Uterus (tissue), 4 donors: ENCODE data around the gene KRT74. TPM values are rescaled to one million over a fixed set of nuclear protein-coding genes. Genes with fewer than 3 reads are reported as not detected.

Experiments
- DNase-seq, 2 donors: peaks; one replicate each; pipeline ENCODE4 v3.0.0-alpha.2; 2019 to 2020
- H3K27ac ChIP-seq, 2 donors: fragments of 200-600 bp; sonication (generic); 1 replicate in 1 of 2; 2 replicates in 1 of 2; pipeline ENCODE4 v1.5.1; 2016 to 2018
- H3K27me3 ChIP-seq, 2 donors: fragments of 200-600 bp; sonication (generic); one replicate each; pipeline ENCODE4 v1.5.1; 2018 to 2019; ENCODE audit warnings: control low read depth in 1 of 2
- H3K36me3 ChIP-seq, 2 donors: fragments of 200-600 bp; sonication (generic); one replicate each; pipeline ENCODE4 v1.5.1; 2019; ENCODE audit warnings: control low read depth in 1 of 2
- H3K4me1 ChIP-seq, 2 donors: fragments of 200-600 bp; sonication (generic); one replicate each; pipeline ENCODE4 v1.5.1; 2018 to 2019; ENCODE audit warnings: control low read depth in 1 of 2
- H3K4me3 ChIP-seq, 2 donors: fragments of 200-600 bp; sonication (generic); 1 replicate in 1 of 2; 2 replicates in 1 of 2; pipeline ENCODE4 v1.5.1; 2018 to 2019; ENCODE audit warnings: mild to moderate bottlenecking in 1 of 2
- H3K9me3 ChIP-seq, 2 donors: fragments of 200-600 bp; sonication (generic); one replicate each; pipeline ENCODE4 v1.5.1; 2019; ENCODE audit warnings: control low read depth in 1 of 2
- CTCF ChIP-seq, 4 experiments: fragments of 200-600 bp in 2 of 4; fragments of 450-650 bp in 2 of 4; sonication (generic) in 2 of 4; IDR thresholded peaks; one replicate each; pipeline ENCODE4 v1.5.1; 2016 to 2019; ENCODE audit warnings: antibody characterized with exemption in 4 of 4, mild to moderate bottlenecking in 2 of 4, moderate library complexity in 1 of 4
- POLR2A ChIP-seq, 2 donors: fragments of 450-650 bp; IDR thresholded peaks; one replicate each; pipeline ENCODE4 v1.6.1; 2016; ENCODE audit warnings: antibody characterized with exemption in 2 of 2, mild to moderate bottlenecking in 1 of 2, moderate library complexity in 1 of 2
- intact Hi-C: fragments of 100-400 bp; cut with DNase I; formaldehyde crosslinking; loops from one replicate; pipeline ENCODE4 v1.15.1; 2023; ENCODE audit warnings: low total_unique reads
- total RNA-seq, 4 donors: library from RNA; depleted of rRNA in 3 of 4; stranded (reverse); fragments of >200 nt in 3 of 4; gene quantifications; one replicate each; pipeline versions ENCODE4 v1.1.0 to v1.2.4, GENCODE V29; 2014 to 2023
- donor health status: DM: yes; HTN: yes; CAD: no.

Gene KRT74
- total RNA-seq, 4 donors from 2014 or later: not detected

- intact Hi-C loops: no loop called here
- H3K27ac ChIP-seq: no peak overlapping the region
- TF ChIP-seq POLR2A (IDR thresholded peaks at IDR 0.05) (no peak), CTCF (IDR thresholded peaks at IDR 0.05) (no peak)
- H3K4me1 ChIP-seq: no peaks in the 10 kb centered on the region
- H3K9me3 ChIP-seq: no peaks in the 10 kb centered on the region
- DNase-seq: no peak
- no peaks in the 10 kb centered on the region for H3K36me3 ChIP-seq
- H3K27me3 ChIP-seq: no peaks in the 10 kb centered on the region
- H3K4me3 ChIP-seq: no peak overlapping the region
These were observed 38.1 kb downstream of the KRT74 start for GRCh38 chr12:52535574-52535973.

- no peak overlapping the region for H3K4me3 ChIP-seq
- no peaks in the 10 kb centered on the region for H3K36me3 ChIP-seq
- H3K9me3 ChIP-seq: no peaks in the 10 kb centered on the region
- TF ChIP-seq POLR2A (IDR thresholded peaks at IDR 0.05) (no peak), CTCF (IDR thresholded peaks at IDR 0.05) (no peak)
- H3K4me1 ChIP-seq: no peaks in the 10 kb centered on the region
- DNase-seq: no peak
- H3K27me3 ChIP-seq: no peaks in the 10 kb centered on the region
- H3K27ac ChIP-seq: no peak overlapping the region
- intact Hi-C loops: no loop called here
These were observed 39.2 kb downstream of the KRT74 start for GRCh38 chr12:52534482-52534881.

- Histone ChIP-seq H3K27ac (no peak overlapping the region), H3K36me3 (no peaks in the 10 kb centered on the region), H3K9me3 (no peaks in the 10 kb centered on the region), H3K4me3 (no peak overlapping the region), H3K4me1 (no peaks in the 10 kb centered on the region), H3K27me3 (no peaks in the 10 kb centered on the region)
- no peak for DNase-seq
- intact Hi-C loops: no loop called here
- TF ChIP-seq POLR2A (IDR thresholded peaks at IDR 0.05) (no peak), CTCF (IDR thresholded peaks at IDR 0.05) (no peak)
These were observed 39.8 kb downstream of the KRT74 start for GRCh38 chr12:52533686-52534470.

- Histone ChIP-seq H3K27ac (no peak overlapping the region), H3K9me3 (no peaks in the 10 kb centered on the region), H3K4me1 (no peaks in the 10 kb centered on the region), H3K36me3 (no peaks in the 10 kb centered on the region), H3K4me3 (no peak overlapping the region), H3K27me3 (no peaks in the 10 kb centered on the region)
- TF ChIP-seq POLR2A (IDR thresholded peaks at IDR 0.05) (no peak), CTCF (IDR thresholded peaks at IDR 0.05) (no peak)
- no peak for DNase-seq
- intact Hi-C loops: no loop called here
These were observed 41.0 kb downstream of the KRT74 start for GRCh38 chr12:52532636-52533035.

- Histone ChIP-seq H3K4me1 (no peaks in the 10 kb centered on the region), H3K4me3 (no peak overlapping the region), H3K9me3 (no peaks in the 10 kb centered on the region), H3K27me3 (no peaks in the 10 kb centered on the region), H3K27ac (no peak overlapping the region), H3K36me3 (no peaks in the 10 kb centered on the region)
- intact Hi-C loops: no loop called here
- no peak for DNase-seq
- no peak for TF ChIP-seq CTCF (IDR thresholded peaks at IDR 0.05)
These were observed 41.9 kb downstream of the KRT74 start for GRCh38 chr12:52531566-52532300.
